Measurements from ENCODE around the gene MCM6. TPM values are rescaled to one million over a fixed set of nuclear protein-coding genes. Genes with fewer than 3 reads are reported as not detected.
A peak's percentile ranks its signal among the peaks of the same experiment; 100 is the strongest.
"Not testable (repeated sequence)": the region's sequence is repeated elsewhere in the genome, so short reads cannot be mapped to it uniquely, and the experiment has no call there.

MCM6 gene
- total RNA-seq, 6 experiments from 2014 or later: 22.5 to 36.0 (median 33.2) TPM

GRCh38 chr2:135885709-135886108 lies 9.5 kb upstream of the MCM6 start:
- H3K36me3 Mint-ChIP-seq (ENCODE audit: low read depth): peaks cover 5% of the 10 kb centered on the region; the same call in 1 of the 2 replicates
- H3K27me3 Mint-ChIP-seq (ENCODE audit: insufficient read depth): peaks cover 13% of the 10 kb centered on the region
- H3K27ac Mint-ChIP-seq: no peak overlapping the region

GRCh38 chr2:135882415-135882814 lies 6.2 kb upstream of the MCM6 start:
- Mint-ChIP-seq H3K27ac (no peak overlapping the region), H3K27me3 (ENCODE audit: insufficient read depth) (peaks cover 6% of the 10 kb centered on the region), H3K36me3 (ENCODE audit: low read depth) (no peaks in the 10 kb centered on the region), H3K4me3 (no peak overlapping the region), H3K9me3 (no peaks in the 10 kb centered on the region), H3K4me1 (ENCODE audit: low read depth) (no peaks in the 10 kb centered on the region)
- TF ChIP-seq CTCF (IDR thresholded peaks at IDR 0.05): no peak
- no peak for DNase-seq

More at GRCh38 chr2:135885709-135886108, 9.5 kb upstream of the MCM6 start:
- H3K4me1 Mint-ChIP-seq (ENCODE audit: low read depth): no peaks in the 10 kb centered on the region
- no peak for TF ChIP-seq CTCF (IDR thresholded peaks at IDR 0.05)
- no peak for DNase-seq
- peaks cover 17% of the 10 kb centered on the region for H3K9me3 Mint-ChIP-seq
- no peak overlapping the region for H3K4me3 Mint-ChIP-seq

- Mint-ChIP-seq H3K27ac (peak overlapping the region; percentile 53), H3K4me1 (ENCODE audit: low read depth) (peaks cover 32% of the 10 kb centered on the region), H3K4me3 (peak overlapping the region; percentile 87)
- not testable (repeated sequence) for H3K36me3 Mint-ChIP-seq (ENCODE audit: low read depth); DNase-seq; H3K27me3 Mint-ChIP-seq (ENCODE audit: insufficient read depth); H3K9me3 Mint-ChIP-seq
These were observed 527 bp upstream of the MCM6 start for GRCh38 chr2:135876770-135877169.

GRCh38 chr2:135875491-135876065 lies 665 bp downstream of the MCM6 start:
- peak; percentile 49 for DNase-seq
- TF ChIP-seq CTCF (IDR thresholded peaks at IDR 0.05): no peak
- Mint-ChIP-seq H3K36me3 (ENCODE audit: low read depth) (no peaks in the 10 kb centered on the region; the same call in 1 of the 2 replicates), H3K27ac (peak overlapping the region; percentile 86), H3K4me3 (peak overlapping the region; percentile 95), H3K27me3 (ENCODE audit: insufficient read depth) (peaks cover 3% of the 10 kb centered on the region; the same call in 1 of the 2 replicates), H3K4me1 (ENCODE audit: low read depth) (peaks cover 32% of the 10 kb centered on the region), H3K9me3 (no peaks in the 10 kb centered on the region)

- H3K27ac Mint-ChIP-seq: no peak overlapping the region
- H3K4me1 Mint-ChIP-seq (ENCODE audit: low read depth): peaks cover 32% of the 10 kb centered on the region
- TF ChIP-seq CTCF (IDR thresholded peaks at IDR 0.05): no peak
- H3K9me3 Mint-ChIP-seq: no peaks in the 10 kb centered on the region
- H3K4me3 Mint-ChIP-seq: peak overlapping the region; percentile 95
- no peaks in the 10 kb centered on the region; the same call in 1 of the 2 replicates for H3K36me3 Mint-ChIP-seq (ENCODE audit: low read depth)
- no peak for DNase-seq
- peaks cover 3% of the 10 kb centered on the region; the same call in 1 of the 2 replicates for H3K27me3 Mint-ChIP-seq (ENCODE audit: insufficient read depth)
These were observed 1.4 kb downstream of the MCM6 start for GRCh38 chr2:135874777-135875365.

GRCh38 chr2:135870571-135870970 lies 5.7 kb downstream of the MCM6 start:
- Mint-ChIP-seq H3K27me3 (ENCODE audit: insufficient read depth) (no peaks in the 10 kb centered on the region; the same call in 1 of the 2 replicates), H3K27ac (no peak overlapping the region), H3K9me3 (no peaks in the 10 kb centered on the region), H3K36me3 (ENCODE audit: low read depth) (peaks cover 12% of the 10 kb centered on the region), H3K4me1 (ENCODE audit: low read depth) (peaks cover 25% of the 10 kb centered on the region), H3K4me3 (no peak overlapping the region)
- DNase-seq: no peak
- no peak for TF ChIP-seq CTCF (IDR thresholded peaks at IDR 0.05)
